Smooth muscle cell (in vitro differentiated cells): ENCODE results near the gene CECR2. TPM values are rescaled to one million over a fixed set of nuclear protein-coding genes. Genes with fewer than 3 reads are reported as not detected.
"Not testable (repeated sequence)": the region's sequence is repeated elsewhere in the genome, so short reads cannot be mapped to it uniquely, and the experiment has no call there.

Source experiments
- DNase-seq: peaks from one replicate; lab custom pipeline; 2025; ENCODE audit not compliant: unreplicated experiment; lab: John Stamatoyannopoulos, UW
- H2AFZ ChIP-seq: fragments of 200-600 bp; sonication (generic); 2 replicates; pipeline ENCODE4 v1.6.0; 2016; ENCODE audit warnings: antibody characterized with exemption, low read depth, mild to moderate bottlenecking
- H3F3A ChIP-seq: fragments of 200-600 bp; sonication (generic); 2 replicates; pipeline ENCODE4 v1.6.0; 2017; ENCODE audit warnings: antibody characterized with exemption, low read depth
- H3K27ac ChIP-seq: fragments of 200-600 bp; sonication (generic); 2 replicates; pipeline ENCODE4 v1.5.1; 2016; ENCODE audit warnings: low read depth, mild to moderate bottlenecking
- H3K27me3 ChIP-seq: fragments of 200-600 bp; sonication (generic); 2 replicates; pipeline ENCODE4 v1.6.1; 2016; ENCODE audit warnings: low read depth, mild to moderate bottlenecking
- H3K36me3 ChIP-seq: fragments of 200-600 bp; sonication (generic); 2 replicates; pipeline ENCODE4 v1.5.1; 2016; ENCODE audit warnings: low read depth
- H3K4me1 ChIP-seq: fragments of 200-600 bp; sonication (generic); 2 replicates; pipeline ENCODE4 v1.5.1; 2016; ENCODE audit warnings: low read depth
- H3K4me2 ChIP-seq: fragments of 200-600 bp; sonication (generic); 2 replicates; pipeline ENCODE4 v1.6.0; 2016; ENCODE audit warnings: mild to moderate bottlenecking
- H3K4me3 ChIP-seq: fragments of 200-600 bp; sonication (generic); 2 replicates; pipeline ENCODE4 v1.5.1; 2016; ENCODE audit warnings: mild to moderate bottlenecking
- H3K79me2 ChIP-seq: fragments of 200-600 bp; sonication (generic); 2 replicates; pipeline ENCODE4 v1.6.0; 2016; ENCODE audit warnings: low read depth, mild to moderate bottlenecking
- H3K9ac ChIP-seq: fragments of 200-600 bp; sonication (generic); 2 replicates; pipeline ENCODE4 v1.6.0; 2016; ENCODE audit warnings: low read depth
- H3K9me3 ChIP-seq: fragments of 200-600 bp; sonication (generic); replicated peaks from 2 replicates; pipeline ENCODE4 v1.5.1; 2016; ENCODE audit warnings: low read depth
- H4K20me1 ChIP-seq: fragments of 200-600 bp; sonication (generic); 2 replicates; pipeline ENCODE4 v1.6.0; 2016; ENCODE audit warnings: low read depth
- CTCF ChIP-seq: fragments of 200-600 bp; sonication (generic); IDR thresholded peaks from 2 replicates; pipeline ENCODE4 v1.5.1; 2017; ENCODE audit warnings: borderline replicate concordance, mild to moderate bottlenecking, antibody characterized with exemption; ENCODE audit not compliant: insufficient read depth, poor library complexity, severe bottlenecking
- WGBS: methylation state at CpG from one replicate; pipeline ENCODE4 v1.1.7; 2016; ENCODE audit warnings: low lambda C conversion rate; 5-methylcytosine and 5-hydroxymethylcytosine counted together
- polyA plus RNA-seq: library from polyadenylated mRNA; unstranded; fragments of >200 nt; fragmentation: Nextera tagmentation; extraction: Ambion mirVana; gene quantifications from 2 replicates; pipeline ENCODE4 v1.2.1, GENCODE V29; 2016
- total RNA-seq: library from RNA; depleted of rRNA; stranded (reverse); fragments of >200 nt; gene quantifications from 2 replicates; pipeline ENCODE4 v1.2.3, GENCODE V29; 2014

CECR2 gene
- total and polyA plus RNA-seq, 2 experiments from 2014 or later, result 1.4 to 2.8 TPM

- Histone ChIP-seq H3K27me3 (no peaks in the 10 kb centered on the region), H2AFZ (no peak overlapping the region), H3K4me1 (no peaks in the 10 kb centered on the region), H3K4me3 (no peak overlapping the region), H4K20me1 (no peaks in the 10 kb centered on the region), H3K79me2 (no peaks in the 10 kb centered on the region), H3F3A (no peaks in the 10 kb centered on the region), H3K27ac (no peak overlapping the region), H3K9ac (no peak overlapping the region), H3K36me3 (no peaks in the 10 kb centered on the region), H3K9me3 (no peaks in the 10 kb centered on the region), H3K4me2 (no peak overlapping the region)
- no peak for TF ChIP-seq CTCF
- DNase-seq, result no peak
- whole genome bisulfite sequencing, result 97% methylated on average over 11 of the region's 11 CpGs
Observed at GRCh38 chr22:17563936-17564391, 194.7 kb downstream of the CECR2 start.

- 96% methylated on average over 19 of the region's 19 CpGs for WGBS
- DNase-seq, H3K9ac ChIP-seq, H3K27ac ChIP-seq, H3K4me3 ChIP-seq, H3K79me2 ChIP-seq, H3F3A ChIP-seq, H3K4me1 ChIP-seq, H3K4me2 ChIP-seq, H3K9me3 ChIP-seq, H3K36me3 ChIP-seq, H4K20me1 ChIP-seq, H2AFZ ChIP-seq, H3K27me3 ChIP-seq: not testable (repeated sequence)
Observed at GRCh38 chr22:17566016-17566687, 196.9 kb downstream of the CECR2 start.

GRCh38 chr22:17566776-17567175, 197.5 kb downstream of the CECR2 start:
- 94% methylated on average over 10 of the region's 10 CpGs for WGBS

GRCh38 chr22:17569971-17570511, 200.8 kb downstream of the CECR2 start:
- Histone ChIP-seq H3K4me2 (no peak overlapping the region), H3F3A (no peaks in the 10 kb centered on the region), H3K79me2 (no peaks in the 10 kb centered on the region), H3K27me3 (no peaks in the 10 kb centered on the region), H2AFZ (no peak overlapping the region), H3K27ac (no peak overlapping the region), H3K4me3 (no peak overlapping the region), H3K4me1 (no peaks in the 10 kb centered on the region), H3K9ac (no peak overlapping the region), H3K36me3 (no peaks in the 10 kb centered on the region), H4K20me1 (no peaks in the 10 kb centered on the region), H3K9me3 (no peaks in the 10 kb centered on the region)
- WGBS, result 70% methylated on average over 8 of the region's 8 CpGs
- no peak for TF ChIP-seq CTCF
- no peak for DNase-seq

More at GRCh38 chr22:17566776-17567175, 197.5 kb downstream of the CECR2 start:
- H3K27me3 ChIP-seq, result no peaks in the 10 kb centered on the region
- no peaks in the 10 kb centered on the region for H3F3A ChIP-seq
- no peak overlapping the region for H3K4me2 ChIP-seq
- H3K36me3 ChIP-seq, result no peaks in the 10 kb centered on the region
- H3K9me3 ChIP-seq, result no peaks in the 10 kb centered on the region
- no peak for DNase-seq
- H3K79me2 ChIP-seq, result no peaks in the 10 kb centered on the region
- H3K27ac ChIP-seq, result no peak overlapping the region
- H4K20me1 ChIP-seq, result no peaks in the 10 kb centered on the region
- H3K9ac ChIP-seq, result no peak overlapping the region
- TF ChIP-seq CTCF, result no peak
- H2AFZ ChIP-seq, result no peak overlapping the region
- no peaks in the 10 kb centered on the region for H3K4me1 ChIP-seq
- H3K4me3 ChIP-seq, result no peak overlapping the region
